GM21515 (cell line): ENCODE results near the gene MYL5.
"Not testable (repeated sequence)": the region's sequence is repeated elsewhere in the genome, so short reads cannot be mapped to it uniquely, and the experiment has no call there.

Source experiments
- ATAC-seq: cut with Tn5 transposase; IDR thresholded peaks from one replicate; pipeline ENCODE4 v1.9.1; 2021; ENCODE audit not compliant: unreplicated experiment

The MYL5 gene

GRCh38 chr4:669806-670559 lies 4.4 kb upstream of the MYL5 start:
- ATAC-seq, result not testable (repeated sequence)

DNA sequence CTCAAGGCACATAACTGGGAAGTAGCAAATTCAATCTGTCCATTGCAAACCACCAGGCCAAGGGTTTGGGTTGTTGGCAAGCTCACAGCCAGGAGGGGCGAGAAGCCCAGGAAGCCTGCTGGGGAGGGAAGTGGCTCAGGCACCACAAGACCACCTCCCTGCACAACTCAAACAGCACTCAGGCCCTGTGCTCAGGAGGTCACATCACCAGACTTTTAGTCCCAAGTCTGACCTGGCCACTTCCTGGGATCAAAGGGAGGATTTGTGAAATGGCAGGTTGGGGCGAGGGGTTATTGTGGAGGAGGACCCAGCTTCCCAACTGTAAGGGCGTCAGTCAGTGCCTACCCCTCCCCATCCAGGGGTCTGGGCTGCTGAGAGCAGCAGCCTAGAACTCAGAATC lies 2.6 kb upstream of the MYL5 start:
- ATAC-seq, result no peak

DNA sequence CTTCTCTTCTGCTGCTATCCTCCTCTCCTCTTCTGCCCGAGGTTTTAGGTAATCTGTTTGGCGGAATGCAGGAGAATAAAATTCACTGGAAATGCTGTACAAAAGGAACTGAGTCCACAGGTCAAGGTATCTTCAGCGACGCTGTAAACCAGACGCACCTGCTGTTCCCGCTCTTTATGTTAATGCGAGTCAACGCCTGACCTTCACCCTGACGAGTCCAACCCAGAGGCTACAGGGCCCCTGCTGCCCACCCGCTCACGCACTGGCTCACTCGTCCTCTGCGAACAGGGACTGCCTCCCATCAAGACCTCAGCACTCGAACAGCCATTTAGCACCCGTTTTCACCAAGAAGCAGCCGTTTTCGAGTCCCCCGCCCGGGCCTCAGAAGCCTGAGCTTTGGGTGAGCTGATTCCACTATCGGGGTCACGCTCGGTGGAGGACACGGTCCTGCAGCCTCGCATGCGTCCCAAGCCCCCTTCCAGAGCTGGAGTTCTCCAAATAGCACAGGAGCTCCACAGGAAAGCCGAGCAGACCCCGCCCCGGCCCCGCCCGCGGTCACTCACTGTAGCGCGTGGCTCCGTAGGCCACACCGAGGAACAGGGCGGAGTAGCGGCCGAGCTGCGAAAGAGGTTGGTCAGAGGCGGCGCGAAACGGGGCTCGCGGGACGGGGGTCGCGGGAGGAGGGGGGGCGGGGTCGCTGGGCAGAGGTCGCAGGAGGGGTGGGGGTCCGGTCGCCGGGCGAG lies 822 bp upstream of the MYL5 start:
- no peak for ATAC-seq

DNA sequence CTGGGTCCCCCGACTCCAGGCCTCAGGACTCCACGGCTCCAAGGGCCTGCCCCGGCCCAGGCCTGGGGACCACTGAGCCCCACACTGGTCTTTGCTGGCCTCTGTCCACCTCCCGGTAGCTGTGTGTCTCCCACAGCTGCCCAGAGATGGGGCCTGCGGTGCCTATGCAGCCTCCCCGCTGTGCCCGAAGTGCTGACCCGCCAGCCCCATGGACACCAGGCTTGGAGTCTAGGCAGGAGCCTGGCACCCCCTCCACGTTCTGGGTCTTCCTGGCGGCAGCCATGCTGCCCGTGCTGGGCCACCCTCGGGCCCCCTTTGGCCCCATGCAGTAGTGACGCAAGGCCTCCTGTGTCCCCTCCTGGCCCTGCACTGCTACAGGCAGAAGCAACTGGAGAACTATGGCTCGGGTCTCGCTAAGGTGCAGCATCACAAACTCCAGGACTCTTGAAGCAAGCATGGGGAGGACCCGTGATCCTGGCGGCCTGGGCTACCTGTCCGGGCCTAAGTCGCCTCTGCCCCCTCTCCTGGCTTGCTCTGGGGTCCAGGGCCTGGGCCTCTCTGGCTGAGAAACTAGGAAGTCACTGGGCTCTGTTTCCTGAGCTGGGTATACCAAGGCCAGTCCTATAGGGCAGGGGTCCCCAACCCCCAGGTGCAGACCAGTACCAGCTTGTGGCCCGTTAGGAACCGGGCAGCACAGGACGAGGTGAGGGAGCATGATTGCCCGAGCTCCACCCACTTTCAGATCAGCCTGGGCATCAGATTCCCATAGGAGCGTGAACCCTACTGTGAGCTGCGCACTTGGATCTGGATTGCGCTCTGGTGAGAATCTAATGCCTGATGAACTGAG lies 917 bp downstream of the MYL5 start:
- peak; percentile 6 for ATAC-seq

- ATAC-seq, result no peak
Observed at GRCh38 chr4:675980-676870, 1.9 kb downstream of the MYL5 start.

- ATAC-seq, result no peak
Observed at GRCh38 chr4:676871-677235, 2.5 kb downstream of the MYL5 start.

- no peak for ATAC-seq
Observed at GRCh38 chr4:677431-678293, 3.3 kb downstream of the MYL5 start.

GRCh38 chr4:678331-679103 lies 4.2 kb downstream of the MYL5 start:
- no peak for ATAC-seq

GRCh38 chr4:679104-679481 lies 4.8 kb downstream of the MYL5 start:
- no peak for ATAC-seq

DNA sequence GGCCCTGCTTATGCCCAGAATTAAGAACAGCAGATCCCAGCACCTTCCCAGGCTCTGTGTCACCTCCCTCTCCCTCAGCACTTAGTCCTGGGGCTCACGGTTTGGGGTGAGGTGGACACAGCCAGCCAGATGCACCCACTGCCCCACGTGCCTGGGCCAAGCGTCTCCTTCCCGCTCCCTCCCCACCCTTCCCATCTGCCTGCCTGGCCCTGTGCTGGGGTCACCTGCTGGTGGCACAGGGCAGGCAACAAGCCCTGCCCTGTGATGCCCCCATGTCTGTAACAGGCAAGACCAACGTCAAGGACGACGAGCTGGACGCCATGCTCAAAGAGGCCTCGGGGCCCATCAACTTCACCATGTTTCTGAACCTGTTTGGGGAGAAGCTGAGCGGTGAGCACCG lies 5.3 kb downstream of the MYL5 start:
- no peak for ATAC-seq

DNA sequence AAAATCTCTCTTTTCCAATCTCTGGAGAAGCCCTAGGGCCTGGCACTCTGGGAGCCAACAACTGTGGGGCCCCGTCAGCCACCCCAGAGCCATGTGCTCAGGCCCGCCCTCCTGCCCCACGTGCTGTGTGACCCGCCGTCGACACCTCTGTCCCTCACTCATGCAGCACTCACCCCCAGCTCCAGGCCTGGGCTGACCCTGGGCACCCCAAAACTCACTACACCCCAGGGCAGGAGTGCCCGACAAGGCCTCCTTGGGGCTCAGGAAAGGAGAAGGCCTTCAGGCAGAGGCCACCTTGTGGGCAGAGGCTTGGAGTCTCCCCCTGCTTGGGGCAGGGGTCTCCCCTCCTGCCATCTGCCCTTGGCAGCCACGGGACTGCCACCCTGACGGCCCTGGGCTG lies 5.7 kb downstream of the MYL5 start:
- no peak for ATAC-seq

GRCh38 chr4:680551-680927 lies 6.2 kb downstream of the MYL5 start:
- no peak for ATAC-seq

GRCh38 chr4:680928-681645 lies 6.7 kb downstream of the MYL5 start:
- ATAC-seq, result no peak

DNA sequence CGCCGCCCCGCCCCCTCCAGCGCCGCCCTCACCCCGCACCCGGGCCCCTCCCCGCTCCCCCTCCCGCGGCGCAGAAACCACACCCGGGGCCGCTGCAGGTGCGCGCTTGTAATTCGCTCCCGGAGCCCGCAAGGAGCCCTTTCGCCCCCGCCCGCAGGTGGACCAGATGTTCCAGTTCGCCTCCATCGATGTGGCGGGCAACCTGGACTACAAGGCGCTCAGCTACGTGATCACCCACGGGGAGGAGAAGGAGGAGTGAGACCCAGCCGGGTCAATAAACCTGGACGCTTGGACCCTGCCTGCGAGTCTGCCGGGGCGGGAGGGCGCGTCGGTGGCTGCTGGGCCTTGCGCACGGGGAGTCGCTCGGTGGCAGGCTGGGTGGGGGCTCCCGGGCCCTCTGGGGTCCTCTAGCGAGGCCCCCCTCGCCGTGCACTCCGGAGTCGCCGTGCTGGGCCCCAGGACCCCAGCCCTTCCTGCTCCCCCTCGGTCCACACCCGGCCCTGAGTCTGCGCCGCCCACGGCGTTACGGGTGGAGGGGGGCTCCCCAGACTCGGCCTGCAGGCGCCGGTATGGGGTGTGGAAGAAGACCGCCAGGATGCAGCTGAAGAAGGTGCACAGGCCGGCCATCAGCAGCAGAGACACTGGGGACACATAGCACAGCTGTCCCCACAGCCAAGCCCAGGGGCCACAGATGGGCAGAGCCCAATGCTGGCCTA lies 7.6 kb downstream of the MYL5 start:
- no peak for ATAC-seq

- no peak for ATAC-seq
Observed at GRCh38 chr4:682490-683172, 8.3 kb downstream of the MYL5 start.

- ATAC-seq, result no peak
Observed at GRCh38 chr4:683247-683897, 9.0 kb downstream of the MYL5 start.
